ENCODE measurements around the gene EML5. TPM values are rescaled to one million over a fixed set of nuclear protein-coding genes. Genes with fewer than 3 reads are reported as not detected.

EML5 gene
- total RNA-seq, 1 experiment from 2014 or later = 0.52 TPM

DNA sequence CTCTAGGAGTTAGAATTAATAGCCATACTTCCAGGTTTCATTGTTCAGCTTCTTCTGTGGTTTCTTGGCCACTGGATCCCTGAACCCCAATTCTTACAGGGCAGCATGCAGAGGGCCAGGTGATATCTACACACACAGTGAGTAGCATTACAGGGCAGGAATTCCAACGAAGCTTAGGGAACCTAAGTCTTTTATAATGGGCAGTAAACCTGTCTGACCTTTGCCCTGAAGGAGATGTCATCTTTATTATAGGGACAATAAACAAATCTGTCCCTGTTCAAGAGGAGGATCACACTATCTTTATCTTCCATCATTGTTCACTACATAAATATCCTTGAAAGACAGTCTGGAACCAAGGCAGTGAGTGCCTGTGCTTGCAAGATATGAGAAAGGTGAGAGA lies 11.7 kb upstream of the EML5 start:
- H3K4me1 Mint-ChIP-seq (ENCODE audit: low read depth, unreplicated experiment) = no peaks in the 10 kb centered on the region
- intact Hi-C loops (cut with micrococcal nuclease; ENCODE audit: unreplicated experiment) = no loop called here
- no peaks in the 10 kb centered on the region for H3K36me3 Mint-ChIP-seq (ENCODE audit: insufficient read depth, unreplicated experiment)
- H3K4me3 Mint-ChIP-seq (ENCODE audit: low read depth, unreplicated experiment) = no peak overlapping the region
- BruUV-seq (replicated peaks) = no TSS peak
- H3K27me3 Mint-ChIP-seq (ENCODE audit: unreplicated experiment) = peaks cover 13% of the 10 kb centered on the region
- CTCF ChIA-PET = no interaction called here
- TF ChIP-seq, protein P1, sequence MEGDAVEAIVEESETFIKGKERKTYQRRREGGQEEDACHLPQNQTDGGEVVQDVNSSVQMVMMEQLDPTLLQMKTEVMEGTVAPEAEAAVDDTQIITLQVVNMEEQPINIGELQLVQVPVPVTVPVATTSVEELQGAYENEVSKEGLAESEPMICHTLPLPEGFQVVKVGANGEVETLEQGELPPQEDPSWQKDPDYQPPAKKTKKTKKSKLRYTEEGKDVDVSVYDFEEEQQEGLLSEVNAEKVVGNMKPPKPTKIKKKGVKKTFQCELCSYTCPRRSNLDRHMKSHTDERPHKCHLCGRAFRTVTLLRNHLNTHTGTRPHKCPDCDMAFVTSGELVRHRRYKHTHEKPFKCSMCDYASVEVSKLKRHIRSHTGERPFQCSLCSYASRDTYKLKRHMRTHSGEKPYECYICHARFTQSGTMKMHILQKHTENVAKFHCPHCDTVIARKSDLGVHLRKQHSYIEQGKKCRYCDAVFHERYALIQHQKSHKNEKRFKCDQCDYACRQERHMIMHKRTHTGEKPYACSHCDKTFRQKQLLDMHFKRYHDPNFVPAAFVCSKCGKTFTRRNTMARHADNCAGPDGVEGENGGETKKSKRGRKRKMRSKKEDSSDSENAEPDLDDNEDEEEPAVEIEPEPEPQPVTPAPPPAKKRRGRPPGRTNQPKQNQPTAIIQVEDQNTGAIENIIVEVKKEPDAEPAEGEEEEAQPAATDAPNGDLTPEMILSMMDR (IDR thresholded peaks at IDR 0.05; ENCODE audit: unreplicated experiment) = no peak
- no peak for DNase-seq
- no peak overlapping the region for H3K27ac Mint-ChIP-seq (ENCODE audit: unreplicated experiment)
- no peaks in the 10 kb centered on the region for H3K9me3 Mint-ChIP-seq (ENCODE audit: low read depth, unreplicated experiment)

DNA sequence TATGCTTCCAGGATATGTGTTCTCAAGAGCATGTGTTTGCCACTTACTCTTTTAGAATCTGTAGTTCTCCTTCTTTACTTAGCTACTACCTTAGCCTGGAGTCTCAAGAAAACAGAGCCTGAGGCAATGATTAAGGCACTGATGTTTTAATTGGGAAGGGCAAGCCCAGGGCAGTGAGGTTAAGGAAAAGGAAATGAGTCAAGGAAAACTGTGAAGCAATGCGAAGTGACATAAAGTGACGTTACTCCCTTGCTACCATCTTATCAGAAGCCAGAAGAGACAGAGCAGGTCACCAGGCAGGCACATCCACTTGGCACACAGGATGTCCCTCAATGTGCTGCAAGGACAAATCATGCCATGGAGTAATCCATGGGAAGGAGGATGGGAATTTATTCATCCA lies 11.3 kb upstream of the EML5 start:
- H3K9me3 Mint-ChIP-seq (ENCODE audit: low read depth, unreplicated experiment) = no peaks in the 10 kb centered on the region
- no peak overlapping the region for H3K4me3 Mint-ChIP-seq (ENCODE audit: low read depth, unreplicated experiment)
- H3K36me3 Mint-ChIP-seq (ENCODE audit: insufficient read depth, unreplicated experiment) = no peaks in the 10 kb centered on the region
- peaks cover 18% of the 10 kb centered on the region for H3K27me3 Mint-ChIP-seq (ENCODE audit: unreplicated experiment)
- no peak for DNase-seq
- no TSS peak for BruUV-seq (replicated peaks)
- TF ChIP-seq, protein P1 (IDR thresholded peaks at IDR 0.05; ENCODE audit: unreplicated experiment) = no peak
- CTCF ChIA-PET = no interaction called here
- H3K27ac Mint-ChIP-seq (ENCODE audit: unreplicated experiment) = no peak overlapping the region
- intact Hi-C loops (cut with micrococcal nuclease; ENCODE audit: unreplicated experiment) = no loop called here
- H3K4me1 Mint-ChIP-seq (ENCODE audit: low read depth, unreplicated experiment) = no peaks in the 10 kb centered on the region

DNA sequence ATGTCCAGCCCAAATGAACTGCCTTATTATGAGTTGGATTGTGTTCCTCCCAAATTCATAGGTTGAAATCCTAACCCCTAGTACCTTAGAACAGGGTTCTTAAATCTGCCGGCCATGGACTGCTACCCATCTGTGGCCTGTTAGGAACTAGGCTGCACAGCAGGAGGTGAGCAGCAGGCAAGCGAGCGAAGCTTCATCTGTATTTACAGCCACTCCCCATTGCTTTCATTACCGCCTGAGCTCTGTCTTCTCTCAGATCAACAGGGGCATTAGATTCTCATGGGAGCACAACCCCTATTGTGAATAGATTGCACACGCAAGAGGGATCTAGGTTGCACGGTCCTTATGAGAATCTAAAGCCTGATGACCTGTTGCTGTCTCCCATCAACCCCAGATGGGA lies 9.8 kb upstream of the EML5 start:
- no peaks in the 10 kb centered on the region for H3K36me3 Mint-ChIP-seq (ENCODE audit: insufficient read depth, unreplicated experiment)

DNA sequence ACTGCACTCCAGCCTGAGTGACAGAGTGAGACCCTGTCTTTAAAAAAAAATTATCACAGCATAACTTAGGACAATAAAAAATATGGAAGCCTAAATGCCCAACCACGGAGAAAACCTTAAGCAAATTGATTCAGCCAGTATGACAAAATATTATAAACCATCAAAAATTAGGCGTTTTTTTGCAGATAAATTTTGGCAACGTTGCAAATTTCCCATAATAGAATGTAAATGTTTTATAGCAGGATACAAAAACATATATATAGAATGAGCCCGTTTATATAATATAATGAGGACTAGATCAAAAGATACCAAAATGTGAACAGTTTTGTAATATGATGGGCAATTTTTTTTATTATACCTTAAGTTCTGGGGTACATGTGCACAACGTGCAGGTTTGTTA lies 6.8 kb upstream of the EML5 start:
- no TSS peak for BruUV-seq (replicated peaks)
- no peak overlapping the region for H3K27ac Mint-ChIP-seq (ENCODE audit: unreplicated experiment)
- H3K27me3 Mint-ChIP-seq (ENCODE audit: unreplicated experiment) = peaks cover 34% of the 10 kb centered on the region

More for the DNA sequence above, 9.8 kb upstream of the EML5 start:
- no peaks in the 10 kb centered on the region for H3K9me3 Mint-ChIP-seq (ENCODE audit: low read depth, unreplicated experiment)
- no peak for DNase-seq
- no peak overlapping the region for H3K4me3 Mint-ChIP-seq (ENCODE audit: low read depth, unreplicated experiment)
- H3K4me1 Mint-ChIP-seq (ENCODE audit: low read depth, unreplicated experiment) = no peaks in the 10 kb centered on the region
- TF ChIP-seq, protein P1 (IDR thresholded peaks at IDR 0.05; ENCODE audit: unreplicated experiment) = no peak
- no TSS peak for BruUV-seq (replicated peaks)
- H3K27me3 Mint-ChIP-seq (ENCODE audit: unreplicated experiment) = peaks cover 32% of the 10 kb centered on the region
- intact Hi-C loops (cut with micrococcal nuclease; ENCODE audit: unreplicated experiment) = no loop called here
- CTCF ChIA-PET = no interaction called here
- no peak overlapping the region for H3K27ac Mint-ChIP-seq (ENCODE audit: unreplicated experiment)

More for the DNA sequence above, 6.8 kb upstream of the EML5 start:
- no peaks in the 10 kb centered on the region for H3K9me3 Mint-ChIP-seq (ENCODE audit: low read depth, unreplicated experiment)
- no peaks in the 10 kb centered on the region for H3K36me3 Mint-ChIP-seq (ENCODE audit: insufficient read depth, unreplicated experiment)
- DNase-seq = no peak
- TF ChIP-seq, protein P1 (IDR thresholded peaks at IDR 0.05; ENCODE audit: unreplicated experiment) = no peak
- no peaks in the 10 kb centered on the region for H3K4me1 Mint-ChIP-seq (ENCODE audit: low read depth, unreplicated experiment)
- intact Hi-C loops (cut with micrococcal nuclease; ENCODE audit: unreplicated experiment) = loop anchor here (10.0 kb wide), 1 partner anchor 135 kb away; no protein-coding TSS in a partner anchor
- H3K4me3 Mint-ChIP-seq (ENCODE audit: low read depth, unreplicated experiment) = no peak overlapping the region
- CTCF ChIA-PET = no interaction called here

All from Calu3 (cell line).